Stimulated activated CD4-positive, alpha-beta T cell treated with anti-CD3 and anti-CD28 coated beads, Interleukin-1b, Interleukin-23, amount 100 ng/mL, for 24 hours (primary cell): ENCODE results near the gene RPL7A.
"Not testable (repeated sequence)": the region's sequence is repeated elsewhere in the genome, so short reads cannot be mapped to it uniquely, and the experiment has no call there.

Source experiments
- DNase-seq, 4 experiments: peaks; one replicate each; pipeline ENCODE4 v3.0.0-alpha.2; 2020; ENCODE audit warnings: low read depth in 4 of 4, low spot score in 1 of 4

The RPL7A gene

GRCh38 chr9:133327834-133328484, 20.1 kb upstream of the RPL7A start:
- no peak for DNase-seq

- DNase-seq: not testable (repeated sequence)
These were observed 18.5 kb upstream of the RPL7A start for GRCh38 chr9:133329306-133330156.

GRCh38 chr9:133331221-133331620, 16.8 kb upstream of the RPL7A start:
- DNase-seq: no peak

GRCh38 chr9:133331641-133332380, 16.2 kb upstream of the RPL7A start:
- no peak for DNase-seq

GRCh38 chr9:133332381-133332730, 15.7 kb upstream of the RPL7A start:
- no peak for DNase-seq

- no peak for DNase-seq
These were observed 15.0 kb upstream of the RPL7A start for GRCh38 chr9:133333011-133333410.

- DNase-seq: no peak
These were observed 14.5 kb upstream of the RPL7A start for GRCh38 chr9:133333566-133333965.

- no peak for DNase-seq
These were observed 13.9 kb upstream of the RPL7A start for GRCh38 chr9:133334161-133334560.

GRCh38 chr9:133334888-133335287, 13.1 kb upstream of the RPL7A start:
- not testable (repeated sequence) for DNase-seq

- peak; percentile 86 to 95 (median 92) for DNase-seq
These were observed 11.8 kb upstream of the RPL7A start, which contains the start of gene SURF6 for GRCh38 chr9:133335924-133336811. SURF6 (minus strand) TSS chr9:133336188; CDS start chr9:133336132, 56 bp downstream.

GRCh38 chr9:133339641-133340040, 8.4 kb upstream of the RPL7A start:
- no peak for DNase-seq

- DNase-seq: no peak
These were observed 7.8 kb upstream of the RPL7A start for GRCh38 chr9:133340256-133340655.

GRCh38 chr9:133340916-133341315, 7.1 kb upstream of the RPL7A start:
- DNase-seq: no peak

- no peak for DNase-seq
These were observed 6.5 kb upstream of the RPL7A start for GRCh38 chr9:133341369-133342068.

GRCh38 chr9:133342069-133342406, 6.0 kb upstream of the RPL7A start:
- DNase-seq: no peak

GRCh38 chr9:133342570-133342969, 5.4 kb upstream of the RPL7A start:
- no peak for DNase-seq

GRCh38 chr9:133344071-133344470, 3.9 kb upstream of the RPL7A start:
- DNase-seq: no peak

GRCh38 chr9:133344979-133345378, 3.0 kb upstream of the RPL7A start:
- no peak for DNase-seq

GRCh38 chr9:133345596-133345995, 2.4 kb upstream of the RPL7A start:
- DNase-seq: no peak

- DNase-seq: no peak
These were observed 1.8 kb upstream of the RPL7A start for GRCh38 chr9:133346021-133346785.
